H9 (cell line): ENCODE data around the gene CORO2B. TPM values are rescaled to one million over a fixed set of nuclear protein-coding genes. Genes with fewer than 3 reads are reported as not detected.
A peak's percentile ranks its signal among the peaks of the same experiment; 100 is the strongest.

Source experiments
- DNase-seq: peaks from one replicate; pipeline ENCODE4 v3.0.0-alpha.2; 2017
- H2AFZ ChIP-seq: one replicate; pipeline ENCODE4 v1.6.1; 2013; ENCODE audit warnings: mild to moderate bottlenecking, low read length, control low read depth, moderate library complexity
- H2AK5ac ChIP-seq: 2 replicates; pipeline ENCODE4 v1.6.1; 2013; ENCODE audit warnings: low read length, control low read depth, mixed read lengths; ENCODE audit not compliant: insufficient read length
- H2BK120ac ChIP-seq: one replicate; pipeline ENCODE4 v1.6.1; 2013; ENCODE audit warnings: low read depth, mild to moderate bottlenecking, low read length, control low read depth, inconsistent platforms; ENCODE audit not compliant: poor library complexity, severe bottlenecking
- H2BK12ac ChIP-seq: 2 replicates; pipeline ENCODE4 v1.6.1; 2013; ENCODE audit warnings: low read length, control low read depth, mixed read lengths, low read depth; ENCODE audit not compliant: insufficient read length
- H2BK15ac ChIP-seq: 2 replicates; pipeline ENCODE4 v1.6.1; 2013; ENCODE audit warnings: low read depth, low read length, control low read depth
- H2BK20ac ChIP-seq: one replicate; pipeline ENCODE4 v1.6.1; 2013; ENCODE audit warnings: low read depth, mild to moderate bottlenecking, low read length, control low read depth, inconsistent platforms; ENCODE audit not compliant: poor library complexity, severe bottlenecking
- H2BK5ac ChIP-seq: 2 replicates; pipeline ENCODE4 v1.6.1; 2013; ENCODE audit warnings: low read length, control low read depth, mixed read lengths; ENCODE audit not compliant: insufficient read length
- H3K14ac ChIP-seq: 2 replicates; pipeline ENCODE4 v1.6.1; 2013; ENCODE audit warnings: low read length, control low read depth; ENCODE audit not compliant: insufficient read depth
- H3K18ac ChIP-seq: 2 replicates; pipeline ENCODE4 v1.6.1; 2013; ENCODE audit warnings: low read depth, mild to moderate bottlenecking, mixed read lengths, low read length, control low read depth; ENCODE audit not compliant: insufficient read length
- H3K23ac ChIP-seq: 2 replicates; pipeline ENCODE4 v1.6.1; 2013; ENCODE audit warnings: low read length, control low read depth, mixed read lengths, low read depth; ENCODE audit not compliant: insufficient read length
- H3K23me2 ChIP-seq: 2 replicates; pipeline ENCODE4 v1.6.1; 2013; ENCODE audit warnings: low read depth, mild to moderate bottlenecking, mixed read lengths, low read length, control low read depth; ENCODE audit not compliant: insufficient read length, poor library complexity, severe bottlenecking
- H3K27ac ChIP-seq: 2 replicates; pipeline ENCODE4 v1.5.1; 2013; ENCODE audit warnings: low read length, control low read depth, mixed read lengths, low read depth; ENCODE audit not compliant: insufficient read length
- H3K27me3 ChIP-seq: 2 replicates; pipeline ENCODE4 v1.6.1; 2013; ENCODE audit warnings: low read length, control low read depth, inconsistent platforms; ENCODE audit not compliant: insufficient read depth
- H3K4ac ChIP-seq: 2 replicates; pipeline ENCODE4 v1.6.1; 2013; ENCODE audit warnings: low read depth, mild to moderate bottlenecking, control low read depth, inconsistent platforms, low read length, moderate library complexity
- H3K4me1 ChIP-seq: 2 replicates; pipeline ENCODE4 v1.6.1; 2013; ENCODE audit warnings: low read length, control low read depth, inconsistent platforms; ENCODE audit not compliant: insufficient read depth
- H3K4me2 ChIP-seq: 2 replicates; pipeline ENCODE4 v1.6.1; 2013; ENCODE audit warnings: low read length, control low read depth, mixed read lengths; ENCODE audit not compliant: insufficient read length, insufficient read depth
- H3K56ac ChIP-seq: 2 replicates; pipeline ENCODE4 v1.6.1; 2013; ENCODE audit warnings: low read depth, mild to moderate bottlenecking, mixed read lengths, low read length, control low read depth; ENCODE audit not compliant: insufficient read length
- H3K79me1 ChIP-seq: 2 replicates; pipeline ENCODE4 v1.6.1; 2013; ENCODE audit warnings: low read depth, mild to moderate bottlenecking, moderate library complexity, low read length, control low read depth, inconsistent platforms; ENCODE audit not compliant: insufficient read depth, poor library complexity, severe bottlenecking
- H3K79me2 ChIP-seq: 2 replicates; pipeline ENCODE4 v1.6.1; 2013; ENCODE audit warnings: low read length, control low read depth, inconsistent platforms; ENCODE audit not compliant: insufficient read depth
- H3K9ac ChIP-seq: 2 replicates; pipeline ENCODE4 v1.6.1; 2013; ENCODE audit warnings: low read length, control low read depth, mixed read lengths; ENCODE audit not compliant: insufficient read length; ENCODE audit errors: extremely low read depth
- H3K9me3 ChIP-seq: one replicate; pipeline ENCODE4 v1.6.1; 2013; ENCODE audit warnings: low read depth, low read length, inconsistent platforms; ENCODE audit not compliant: control insufficient read depth
- H3T11ph ChIP-seq: one replicate; pipeline ENCODE4 v1.6.1; 2013; ENCODE audit warnings: mild to moderate bottlenecking, low read length, control low read depth, inconsistent platforms
- H4K20me1 ChIP-seq: one replicate; pipeline ENCODE4 v1.6.1; 2013; ENCODE audit not compliant: control insufficient read depth, insufficient read length, insufficient read depth
- H4K5ac ChIP-seq: 2 replicates; pipeline ENCODE4 v1.6.1; 2013; ENCODE audit warnings: low read depth, mild to moderate bottlenecking, mixed read lengths, low read length, control low read depth; ENCODE audit not compliant: insufficient read length
- H4K8ac ChIP-seq: replicated peaks from 2 replicates; pipeline ENCODE4 v1.6.1; 2013; ENCODE audit warnings: low read length, control low read depth, mixed read lengths, low read depth; ENCODE audit not compliant: insufficient read length
- H4K91ac ChIP-seq: 2 replicates; pipeline ENCODE4 v1.6.1; 2013; ENCODE audit warnings: low read depth, mild to moderate bottlenecking, moderate library complexity, mixed read lengths, low read length, control low read depth; ENCODE audit not compliant: insufficient read length
- H3K27ac Mint-ChIP-seq, 3 experiments: 2 replicates in 2 of 3; 3 replicates in 1 of 3; pipeline ENCODE4 v1.8.0; 2020 to 2021; ENCODE audit warnings: mixed read lengths in 3 of 3, mild to moderate bottlenecking in 1 of 3, moderate library complexity in 1 of 3
- H3K27me3 Mint-ChIP-seq: 2 replicates; pipeline ENCODE4 v1.8.0; 2021; ENCODE audit warnings: low read depth, mild to moderate bottlenecking, moderate library complexity, mixed read lengths
- H3K36me3 Mint-ChIP-seq, 3 experiments: 2 replicates in 2 of 3; 3 replicates in 1 of 3; pipeline ENCODE4 v1.8.0; 2020 to 2021; ENCODE audit warnings: low read depth in 3 of 3, mixed read lengths in 3 of 3; ENCODE audit not compliant: insufficient read depth in 1 of 3
- H3K4me1 Mint-ChIP-seq, 2 experiments: 2 replicates each; pipeline ENCODE4 v1.8.0; 2020; ENCODE audit warnings: mixed read lengths in 2 of 2
- H3K4me3 Mint-ChIP-seq, 2 experiments: 2 replicates in 1 of 2; 3 replicates in 1 of 2; pipeline ENCODE4 v1.8.0; 2020 to 2021; ENCODE audit warnings: mild to moderate bottlenecking in 2 of 2, mixed read lengths in 2 of 2, moderate library complexity in 1 of 2
- H3K9me3 Mint-ChIP-seq, 2 experiments: 2 replicates in 1 of 2; 3 replicates in 1 of 2; pipeline ENCODE4 v1.8.0; 2020; ENCODE audit warnings: mild to moderate bottlenecking in 2 of 2, mixed read lengths in 2 of 2, moderate library complexity in 1 of 2
- CTCF ChIP-seq: fragments of 200-600 bp; sonication (generic); conservative IDR thresholded peaks from 3 replicates; pipeline ENCODE4 v1.8.0; 2021; ENCODE audit warnings: antibody characterized with exemption, mild to moderate bottlenecking
- WGBS: extraction: QIAGEN DNeasy Blood & Tissue Kit; methylation state at CpG from one replicate; pipeline ENCODE4 v1.1.7; 2013; ENCODE audit warnings: missing lambda C conversion rate, low lambda C conversion rate, mixed read lengths; ENCODE audit not compliant: insufficient read length; ENCODE audit errors: extremely low coverage; 5-methylcytosine and 5-hydroxymethylcytosine counted together
- total RNA-seq: library from RNA; stranded (reverse); gene quantifications from 2 replicates; pipeline ENCODE4 v1.2.1, GENCODE V29; 2021

The CORO2B gene
- total RNA-seq, 1 experiment from 2014 or later = 3.1 TPM

GRCh38 chr15:68621535-68621934 is 42.7 kb downstream of the CORO2B start:
- TF ChIP-seq CTCF = no peak
- Histone ChIP-seq H2AK5ac (no peak overlapping the region), H3K23ac (no peak overlapping the region), H4K8ac (no peak overlapping the region), H3K56ac (no peak overlapping the region), H3K9me3 (no peaks in the 10 kb centered on the region), H2BK12ac (no peak overlapping the region), H2BK15ac (no peak overlapping the region), H2BK120ac (no peak overlapping the region), H2AFZ (no peak overlapping the region), H3T11ph (no peak overlapping the region), H4K5ac (no peak overlapping the region), H3K23me2 (no peaks in the 10 kb centered on the region), H3K4ac (no peak overlapping the region), H2BK5ac (no peak overlapping the region), H3K79me1 (no peaks in the 10 kb centered on the region), H3K9ac (no peak overlapping the region), H2BK20ac (no peak overlapping the region), H3K4me1 (no peaks in the 10 kb centered on the region; the same call in 1 of the 2 replicates), H4K20me1 (no peaks in the 10 kb centered on the region), H3K18ac (no peak overlapping the region), H3K27ac (no peak overlapping the region), H4K91ac (no peak overlapping the region), H3K4me2 (no peak overlapping the region), H3K79me2 (no peaks in the 10 kb centered on the region), H3K27me3 (no peaks in the 10 kb centered on the region), H3K14ac (no peak overlapping the region)
- peaks cover 3% of the 10 kb centered on the region for H3K27me3 Mint-ChIP-seq
- no peak for DNase-seq
- peaks cover 24 to 31% of the 10 kb centered on the region in 2 experiments for H3K4me1 Mint-ChIP-seq
- peak overlapping the region in 1 of 3 experiments; percentile 33; a peak in 1 of 7 replicates for H3K27ac Mint-ChIP-seq
- no peaks in the 10 kb centered on the region for H3K9me3 Mint-ChIP-seq
- H3K36me3 Mint-ChIP-seq = no peaks in the 10 kb centered on the region; a peak in 1 of 7 replicates
- H3K4me3 Mint-ChIP-seq = no peak overlapping the region
- no CpG with 5 or more reads among the region's 1 CpG for WGBS
